ENCODE results near the gene RAB20. TPM values are rescaled to one million over a fixed set of nuclear protein-coding genes. Genes with fewer than 3 reads are reported as not detected.
"Not testable (repeated sequence)": the region's sequence is repeated elsewhere in the genome, so short reads cannot be mapped to it uniquely, and the experiment has no call there.

Gene RAB20
- total RNA-seq, 1 experiment from 2014 or later, result 19.3 TPM

- DNase-seq (ENCODE audit: low read depth in 1 of 2, low spot score in 2 of 2), result peak; percentile 99 to 100
Measured at GRCh38 chr13:110499621-110500281, 61.8 kb downstream of the RAB20 start.

GRCh38 chr13:110498765-110499164 is 62.8 kb downstream of the RAB20 start:
- H3K36me3 ChIP-seq, result peaks cover 60% of the 10 kb centered on the region

More at GRCh38 chr13:110499621-110500281, 61.8 kb downstream of the RAB20 start:
- no peak overlapping the region for H3K4me3 ChIP-seq
- H3K36me3 ChIP-seq, result peaks cover 68% of the 10 kb centered on the region
- H3K27me3 ChIP-seq (replicated peaks), result no peaks in the 10 kb centered on the region
- H3K4me1 ChIP-seq (replicated peaks), result peaks cover 45% of the 10 kb centered on the region
- H3K9me3 ChIP-seq (replicated peaks), result peaks cover 4% of the 10 kb centered on the region
- peak overlapping the region; percentile 75 for H3K27ac ChIP-seq

DNA sequence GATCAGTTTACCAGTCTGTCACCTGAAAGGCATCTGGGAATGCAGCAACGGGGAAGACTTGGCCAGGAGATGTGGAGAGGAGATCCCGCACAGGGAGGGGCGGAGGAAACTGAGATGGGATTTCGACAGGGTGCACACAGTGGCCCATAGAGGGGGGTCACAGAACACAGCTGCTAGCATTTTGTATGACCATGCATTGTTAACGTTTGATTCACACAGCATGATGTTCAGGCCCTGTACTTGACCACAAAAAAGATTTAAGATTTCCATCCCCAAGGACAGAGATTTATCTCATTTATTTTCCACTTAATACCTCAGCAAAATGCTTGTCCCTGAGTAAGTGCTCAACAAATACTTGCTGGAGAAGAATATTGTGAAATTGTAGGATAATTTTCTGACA is 63.2 kb downstream of the RAB20 start:
- no peak for DNase-seq (ENCODE audit: low read depth in 1 of 2, low spot score in 2 of 2)

More at GRCh38 chr13:110498765-110499164, 62.8 kb downstream of the RAB20 start:
- peaks cover 4% of the 10 kb centered on the region for H3K9me3 ChIP-seq (replicated peaks)
- peak overlapping the region; percentile 75 for H3K27ac ChIP-seq
- no peak overlapping the region for H3K4me3 ChIP-seq
- H3K27me3 ChIP-seq (replicated peaks), result no peaks in the 10 kb centered on the region
- H3K4me1 ChIP-seq (replicated peaks), result peaks cover 40% of the 10 kb centered on the region
- no peak for DNase-seq (ENCODE audit: low read depth in 1 of 2, low spot score in 2 of 2)

DNA sequence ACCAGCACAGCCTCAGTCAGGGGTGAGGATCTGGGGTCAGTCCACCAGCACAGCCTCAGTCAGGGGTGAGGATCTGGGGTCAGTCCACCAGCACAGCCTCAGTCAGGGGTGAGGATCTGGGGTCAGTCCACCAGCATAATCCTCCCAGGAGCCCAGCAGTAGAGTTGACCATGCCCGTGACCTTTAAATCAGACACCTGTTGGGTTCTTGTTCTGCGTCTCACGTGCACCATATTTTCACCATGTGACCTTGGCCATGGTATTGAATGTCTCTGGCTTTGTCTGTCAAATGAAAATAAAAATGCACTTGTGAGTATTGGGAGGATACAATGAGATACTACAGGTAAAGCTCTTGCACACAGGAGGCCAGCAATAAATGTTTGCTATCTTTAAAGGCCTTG is 63.6 kb downstream of the RAB20 start:
- peaks cover 31% of the 10 kb centered on the region for H3K4me1 ChIP-seq (replicated peaks)
- H3K36me3 ChIP-seq, result peaks cover 58% of the 10 kb centered on the region
- DNase-seq (ENCODE audit: low read depth in 1 of 2, low spot score in 2 of 2); H3K27me3 ChIP-seq (replicated peaks); H3K9me3 ChIP-seq (replicated peaks); H3K4me3 ChIP-seq; H3K27ac ChIP-seq: not testable (repeated sequence)

More for the DNA sequence above, 63.2 kb downstream of the RAB20 start:
- Histone ChIP-seq H3K9me3 (replicated peaks) (peaks cover 4% of the 10 kb centered on the region), H3K36me3 (peaks cover 60% of the 10 kb centered on the region), H3K27ac (no peak overlapping the region), H3K27me3 (replicated peaks) (no peaks in the 10 kb centered on the region), H3K4me3 (no peak overlapping the region), H3K4me1 (replicated peaks) (peaks cover 36% of the 10 kb centered on the region)

- Histone ChIP-seq H3K4me3 (no peak overlapping the region), H3K27ac (no peak overlapping the region), H3K27me3 (replicated peaks) (no peaks in the 10 kb centered on the region), H3K4me1 (replicated peaks) (peaks cover 31% of the 10 kb centered on the region), H3K9me3 (replicated peaks) (peaks cover 4% of the 10 kb centered on the region), H3K36me3 (peaks cover 57% of the 10 kb centered on the region)
- no peak for DNase-seq (ENCODE audit: low read depth in 1 of 2, low spot score in 2 of 2)
Measured at GRCh38 chr13:110497003-110497402, 64.5 kb downstream of the RAB20 start.

DNA sequence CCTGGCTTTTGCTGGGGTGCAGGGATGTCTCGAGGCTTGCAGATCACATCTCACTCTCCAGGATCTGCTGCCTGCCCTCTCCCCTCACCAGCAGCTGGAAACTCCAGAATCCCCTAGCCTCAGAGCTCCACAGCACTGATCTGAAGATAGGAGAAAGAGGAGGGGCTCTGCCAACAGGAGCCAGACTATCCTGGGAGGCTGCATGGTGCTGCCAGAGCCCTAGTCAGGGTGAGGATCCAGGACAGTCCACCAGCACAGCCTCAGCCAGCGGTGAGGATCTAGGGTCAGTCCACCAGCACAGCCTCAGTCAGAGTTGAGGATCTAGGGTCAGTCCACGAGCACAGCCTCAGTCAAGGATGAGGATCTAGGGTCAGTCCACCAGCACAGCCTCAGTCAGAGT is 65.2 kb downstream of the RAB20 start:
- no peaks in the 10 kb centered on the region for H3K27me3 ChIP-seq (replicated peaks)
- no peak overlapping the region for H3K4me3 ChIP-seq
- peaks cover 31% of the 10 kb centered on the region for H3K4me1 ChIP-seq (replicated peaks)
- peaks cover 58% of the 10 kb centered on the region for H3K36me3 ChIP-seq
- DNase-seq (ENCODE audit: low read depth in 1 of 2, low spot score in 2 of 2), result no peak
- no peak overlapping the region for H3K27ac ChIP-seq
- peaks cover 4% of the 10 kb centered on the region for H3K9me3 ChIP-seq (replicated peaks)

GRCh38 chr13:110495881-110496280 is 65.6 kb downstream of the RAB20 start:
- Histone ChIP-seq H3K9me3 (replicated peaks) (peaks cover 4% of the 10 kb centered on the region), H3K4me3 (no peak overlapping the region), H3K27me3 (replicated peaks) (no peaks in the 10 kb centered on the region), H3K4me1 (replicated peaks) (peaks cover 30% of the 10 kb centered on the region), H3K36me3 (peaks cover 60% of the 10 kb centered on the region), H3K27ac (no peak overlapping the region)
- no peak for DNase-seq (ENCODE audit: low read depth in 1 of 2, low spot score in 2 of 2)

DNA sequence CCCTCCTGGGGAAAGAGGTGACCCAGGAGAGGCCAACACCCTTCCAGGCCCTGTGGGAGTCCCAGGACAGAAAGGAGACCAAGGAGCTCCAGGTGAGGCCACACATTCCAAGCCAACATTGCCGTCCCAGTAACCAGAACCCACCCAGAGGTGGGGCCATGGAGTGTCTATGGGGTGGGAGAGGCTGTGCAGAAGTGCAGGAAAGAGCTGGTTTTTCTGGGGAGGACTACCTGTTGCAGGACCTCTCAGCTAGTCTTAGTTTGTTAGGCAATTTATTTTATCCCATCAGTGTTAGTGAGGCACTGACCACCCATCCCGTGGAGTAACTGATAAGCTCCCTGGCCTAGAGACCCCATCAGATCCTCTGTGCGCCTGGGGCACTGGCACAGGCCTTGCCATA is 66.1 kb downstream of the RAB20 start:
- Histone ChIP-seq H3K4me3 (no peak overlapping the region), H3K9me3 (replicated peaks) (no peaks in the 10 kb centered on the region), H3K27ac (no peak overlapping the region), H3K27me3 (replicated peaks) (no peaks in the 10 kb centered on the region), H3K4me1 (replicated peaks) (peaks cover 25% of the 10 kb centered on the region), H3K36me3 (peaks cover 56% of the 10 kb centered on the region)
- DNase-seq (ENCODE audit: low read depth in 1 of 2, low spot score in 2 of 2), result no peak

GRCh38 chr13:110493613-110494012 is 67.9 kb downstream of the RAB20 start:
- Histone ChIP-seq H3K9me3 (replicated peaks) (no peaks in the 10 kb centered on the region), H3K36me3 (peaks cover 61% of the 10 kb centered on the region), H3K27me3 (replicated peaks) (no peaks in the 10 kb centered on the region), H3K4me3 (no peak overlapping the region), H3K27ac (no peak overlapping the region), H3K4me1 (replicated peaks) (peaks cover 7% of the 10 kb centered on the region)
- DNase-seq (ENCODE audit: low read depth in 1 of 2, low spot score in 2 of 2), result no peak

DNA sequence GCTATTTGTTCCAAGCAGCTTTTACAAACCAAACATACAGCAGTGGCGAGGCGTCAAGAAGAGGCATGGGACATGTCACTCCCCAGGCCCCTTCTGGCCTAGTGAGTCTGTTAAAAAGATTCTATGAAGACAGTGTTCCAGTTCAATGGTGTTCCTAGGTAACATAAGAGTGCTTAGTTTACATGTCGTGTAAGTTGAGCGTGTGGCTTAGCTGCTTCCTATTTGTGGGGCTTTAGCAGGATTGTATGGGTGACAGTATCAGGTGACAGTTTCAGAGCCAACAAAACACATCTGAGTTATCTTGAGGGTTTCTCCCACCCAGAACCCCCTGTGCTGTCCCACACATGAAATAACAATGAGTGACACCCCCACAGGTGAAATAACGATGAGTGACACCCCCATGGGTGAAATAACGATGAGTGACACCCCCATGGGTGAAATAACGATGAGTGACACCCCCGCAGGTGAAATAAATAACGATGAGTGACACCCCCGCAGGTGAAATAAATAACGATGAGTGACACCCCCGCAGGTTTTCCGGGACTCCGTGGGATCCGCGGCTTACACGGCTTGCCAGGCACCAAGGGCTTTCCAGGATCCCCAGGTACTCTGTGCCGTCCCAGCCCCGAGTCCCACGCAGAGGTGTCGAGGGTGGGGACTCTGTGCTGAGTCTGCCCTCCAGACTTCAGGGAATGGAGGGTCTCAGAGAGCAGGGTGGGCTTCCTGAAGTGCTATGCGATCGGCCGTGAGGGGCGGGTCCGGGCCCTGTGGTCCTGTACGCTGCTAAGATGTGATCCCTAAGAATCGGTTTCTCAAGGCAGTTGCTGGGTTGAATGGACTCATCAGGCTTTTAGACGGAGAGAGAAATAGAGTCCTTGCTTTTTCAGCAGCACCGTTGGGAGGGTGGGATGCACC is 68.6 kb downstream of the RAB20 start:
- Histone ChIP-seq H3K36me3 (peaks cover 61% of the 10 kb centered on the region), H3K9me3 (replicated peaks) (no peaks in the 10 kb centered on the region), H3K4me3 (no peak overlapping the region), H3K27me3 (replicated peaks) (no peaks in the 10 kb centered on the region), H3K4me1 (replicated peaks) (peaks cover 2% of the 10 kb centered on the region; the same call in 1 of the 2 replicates), H3K27ac (no peak overlapping the region)
- DNase-seq (ENCODE audit: low read depth in 1 of 2, low spot score in 2 of 2), result no peak

DNA sequence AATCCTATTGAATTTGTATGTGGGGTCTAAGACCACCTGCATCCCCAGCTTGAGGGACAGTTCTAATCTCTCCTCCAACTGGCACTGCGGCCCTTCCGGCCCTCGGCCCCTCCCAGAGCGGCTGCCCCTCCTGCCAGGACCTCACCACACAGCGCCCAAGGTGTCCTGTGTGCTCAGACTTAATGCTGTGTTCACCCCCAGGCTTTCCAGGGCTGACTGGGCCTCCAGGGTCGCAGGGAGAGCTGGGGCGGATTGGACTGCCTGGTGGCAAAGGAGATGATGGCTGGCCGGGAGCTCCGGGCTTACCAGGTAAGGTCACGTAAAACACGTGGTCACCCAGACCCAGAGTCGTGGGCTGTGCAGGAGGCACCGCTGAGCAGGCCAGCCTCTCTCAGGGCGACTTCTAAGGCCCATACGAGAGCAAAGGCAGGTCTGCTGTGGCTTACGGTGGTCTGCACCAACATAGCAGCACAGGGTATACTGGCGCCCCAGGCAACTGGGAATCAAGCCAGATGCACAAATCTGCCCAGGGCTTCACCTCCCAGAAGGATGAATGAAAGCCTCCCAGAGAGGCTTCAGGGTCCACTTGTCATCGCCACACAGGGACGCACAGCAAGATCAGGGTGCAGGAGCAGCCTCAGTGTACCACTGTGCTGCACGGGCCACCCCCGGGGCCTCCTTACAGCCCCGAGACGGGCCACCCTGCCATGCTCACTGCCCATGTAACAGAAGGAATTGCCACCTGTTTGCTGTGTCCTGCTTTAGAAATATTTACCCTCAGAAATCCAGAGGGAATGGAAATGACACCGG is 69.4 kb downstream of the RAB20 start:
- Histone ChIP-seq H3K9me3 (replicated peaks) (no peaks in the 10 kb centered on the region), H3K36me3 (peaks cover 69% of the 10 kb centered on the region), H3K27ac (no peak overlapping the region), H3K4me1 (replicated peaks) (peaks cover 8% of the 10 kb centered on the region), H3K27me3 (replicated peaks) (no peaks in the 10 kb centered on the region), H3K4me3 (no peak overlapping the region)
- no peak for DNase-seq (ENCODE audit: low read depth in 1 of 2, low spot score in 2 of 2)

GRCh38 chr13:110490009-110490770 is 71.3 kb downstream of the RAB20 start:
- Histone ChIP-seq H3K9me3 (replicated peaks) (no peaks in the 10 kb centered on the region), H3K27me3 (replicated peaks) (no peaks in the 10 kb centered on the region), H3K4me1 (replicated peaks) (peaks cover 27% of the 10 kb centered on the region), H3K36me3 (peaks cover 66% of the 10 kb centered on the region), H3K4me3 (no peak overlapping the region), H3K27ac (no peak overlapping the region)
- no peak for DNase-seq (ENCODE audit: low read depth in 1 of 2, low spot score in 2 of 2)

DNA sequence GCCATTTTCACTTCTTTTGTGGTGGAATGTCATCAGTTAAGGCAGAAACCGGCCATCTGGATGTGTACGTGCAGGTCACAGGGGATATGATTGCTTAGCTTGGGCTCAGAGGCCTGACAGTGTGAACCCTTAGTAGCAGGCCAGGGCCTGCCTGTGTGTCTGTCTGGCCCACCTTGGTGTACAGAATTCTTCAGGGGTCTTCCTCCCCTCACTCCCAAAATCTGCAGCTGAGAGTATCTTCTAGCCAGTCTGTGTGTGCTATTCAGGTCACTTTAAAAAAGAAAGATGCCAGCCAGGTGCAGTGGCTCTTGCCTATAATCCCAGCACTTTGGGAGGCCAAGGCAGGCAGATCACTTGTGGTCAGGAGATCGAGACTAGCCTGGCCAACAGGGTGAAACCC is 74.6 kb downstream of the RAB20 start:
- H3K9me3 ChIP-seq (replicated peaks); H3K4me3 ChIP-seq; H3K27me3 ChIP-seq (replicated peaks): not testable (repeated sequence)
- Histone ChIP-seq H3K4me1 (replicated peaks) (peaks cover 35% of the 10 kb centered on the region), H3K36me3 (peaks cover 70% of the 10 kb centered on the region), H3K27ac (peak overlapping the region; percentile 46)
- DNase-seq (ENCODE audit: low read depth in 1 of 2, low spot score in 2 of 2), result peak in 1 of 2 experiments; percentile 57

All from SJSA1 (cell line).